Progenitor cell of endocrine pancreas (in vitro differentiated cells): Measurements from ENCODE around the gene BCL2L14. TPM values are rescaled to one million over a fixed set of nuclear protein-coding genes. Genes with fewer than 3 reads are reported as not detected.

Experiments used
- DNase-seq: peaks from one replicate; pipeline ENCODE4 v3.0.0; 2021; ENCODE audit warnings: low spot score; ENCODE audit not compliant: unreplicated experiment
- H3K27ac Mint-ChIP-seq: 2 replicates; pipeline ENCODE4 v1.8.0; 2021; ENCODE audit warnings: mild to moderate bottlenecking, moderate library complexity, mixed read lengths
- H3K27me3 Mint-ChIP-seq: 2 replicates; pipeline ENCODE4 v1.8.0; 2021; ENCODE audit warnings: mixed read lengths
- H3K36me3 Mint-ChIP-seq: 2 replicates; pipeline ENCODE4 v1.8.0; 2022; ENCODE audit warnings: mixed read lengths; ENCODE audit not compliant: insufficient read depth
- H3K4me1 Mint-ChIP-seq: 2 replicates; pipeline ENCODE4 v1.8.0; 2021; ENCODE audit warnings: low read depth, mixed read lengths
- H3K4me3 Mint-ChIP-seq: 2 replicates; pipeline ENCODE4 v1.8.0; 2021; ENCODE audit warnings: low read depth, mild to moderate bottlenecking, moderate library complexity, mixed read lengths
- H3K9me3 Mint-ChIP-seq: 2 replicates; pipeline ENCODE4 v1.8.0; 2021; ENCODE audit warnings: low read depth, mixed read lengths
- CTCF ChIP-seq: fragments of 200-600 bp; sonication (generic); IDR thresholded peaks from one replicate; pipeline ENCODE4 v1.5.0; 2021; ENCODE audit warnings: antibody characterized with exemption, mild to moderate bottlenecking; ENCODE audit not compliant: unreplicated experiment
- total RNA-seq: library from RNA; stranded (reverse); gene quantifications from 2 replicates; pipeline ENCODE4 v1.2.1, GENCODE V29; 2021

BCL2L14 gene
- total RNA-seq, 1 donor from 2014 or later, result 1.4 TPM

- no peak for DNase-seq
- peak overlapping the region; percentile 77 for H3K27ac Mint-ChIP-seq
- H3K4me1 Mint-ChIP-seq, result peaks cover 14% of the 10 kb centered on the region
- H3K9me3 Mint-ChIP-seq, result peaks cover 5% of the 10 kb centered on the region
- H3K27me3 Mint-ChIP-seq, result no peaks in the 10 kb centered on the region
- peaks cover 9% of the 10 kb centered on the region for H3K36me3 Mint-ChIP-seq
- no peak for TF ChIP-seq CTCF
- H3K4me3 Mint-ChIP-seq, result no peak overlapping the region
Observed at GRCh38 chr12:12087693-12088034, 16.9 kb downstream of the BCL2L14 start.

DNA sequence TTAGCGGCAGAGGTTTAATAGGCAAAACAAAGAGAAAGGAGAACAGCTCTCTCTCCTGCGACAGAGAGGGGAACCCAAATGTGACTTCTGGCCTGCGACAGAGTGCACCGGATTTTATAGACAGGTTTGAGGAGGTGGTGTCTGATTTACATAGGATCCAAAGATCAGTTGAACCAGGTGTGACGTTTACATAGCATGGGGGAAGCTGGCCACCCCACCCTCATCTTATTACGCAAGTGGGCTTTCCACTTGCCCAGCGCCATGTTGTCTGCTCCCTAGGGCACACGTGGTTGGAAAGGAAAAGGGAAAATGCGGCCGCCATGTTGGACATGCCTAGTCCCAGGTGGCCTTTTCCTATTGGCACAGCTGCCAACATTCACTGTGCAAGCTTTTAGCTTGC, 17.4 kb downstream of the BCL2L14 start:
- Mint-ChIP-seq H3K36me3 (peaks cover 10% of the 10 kb centered on the region), H3K4me1 (peaks cover 18% of the 10 kb centered on the region), H3K27me3 (no peaks in the 10 kb centered on the region), H3K4me3 (no peak overlapping the region), H3K9me3 (peaks cover 5% of the 10 kb centered on the region), H3K27ac (peak overlapping the region; percentile 14)
- DNase-seq, result no peak
- no peak for TF ChIP-seq CTCF

GRCh38 chr12:12088761-12089160, 18.0 kb downstream of the BCL2L14 start:
- no peak for DNase-seq
- no peaks in the 10 kb centered on the region for H3K27me3 Mint-ChIP-seq
- H3K9me3 Mint-ChIP-seq, result peaks cover 5% of the 10 kb centered on the region
- peaks cover 10% of the 10 kb centered on the region for H3K36me3 Mint-ChIP-seq
- H3K4me1 Mint-ChIP-seq, result peaks cover 18% of the 10 kb centered on the region
- no peak overlapping the region for H3K27ac Mint-ChIP-seq
- TF ChIP-seq CTCF, result no peak
- H3K4me3 Mint-ChIP-seq, result no peak overlapping the region

DNA sequence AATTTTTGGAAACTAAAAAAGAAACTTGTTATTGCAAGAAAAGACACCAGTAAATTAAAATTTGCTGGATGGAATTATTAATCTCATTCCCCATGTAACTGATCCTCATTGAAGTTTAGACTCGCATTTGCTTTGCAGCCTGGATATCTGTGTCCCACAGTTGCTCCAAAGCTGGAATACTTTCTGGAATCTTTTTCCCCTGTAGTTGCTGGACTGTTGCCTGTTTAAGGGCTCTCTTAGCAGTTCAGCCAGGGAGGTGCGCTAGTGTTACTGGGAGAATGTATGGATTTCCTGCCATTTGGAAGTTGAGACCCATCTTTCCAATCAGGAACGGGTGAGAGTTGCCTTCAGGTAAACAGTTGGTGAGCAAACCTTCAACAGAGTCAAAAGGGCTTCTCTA, 20.3 kb downstream of the BCL2L14 start:
- peaks cover 18% of the 10 kb centered on the region for H3K36me3 Mint-ChIP-seq
- H3K4me3 Mint-ChIP-seq, result no peak overlapping the region
- no peak for TF ChIP-seq CTCF
- no peaks in the 10 kb centered on the region for H3K27me3 Mint-ChIP-seq
- H3K9me3 Mint-ChIP-seq, result peaks cover 5% of the 10 kb centered on the region
- H3K27ac Mint-ChIP-seq, result peak overlapping the region; percentile 0
- H3K4me1 Mint-ChIP-seq, result peaks cover 20% of the 10 kb centered on the region
- no peak for DNase-seq

GRCh38 chr12:12091977-12092663, 21.4 kb downstream of the BCL2L14 start:
- H3K36me3 Mint-ChIP-seq, result peaks cover 17% of the 10 kb centered on the region
- no peaks in the 10 kb centered on the region for H3K27me3 Mint-ChIP-seq
- H3K4me1 Mint-ChIP-seq, result peaks cover 13% of the 10 kb centered on the region
- TF ChIP-seq CTCF, result no peak
- DNase-seq, result no peak
- H3K27ac Mint-ChIP-seq, result no peak overlapping the region
- no peak overlapping the region for H3K4me3 Mint-ChIP-seq
- H3K9me3 Mint-ChIP-seq, result peaks cover 5% of the 10 kb centered on the region
